Frontal cortex (tissue), 4 donors: ENCODE results near the gene ARID1B. TPM values are rescaled to one million over a fixed set of nuclear protein-coding genes. Genes with fewer than 3 reads are reported as not detected.

ENCODE experiments used
- DNase-seq, 2 donors: peaks; one replicate each; pipeline ENCODE4 v3.0.0; 2012; ENCODE audit warnings: low spot score in 2 of 2
- FAIRE-seq: peaks from 2 replicates; lab custom pipeline; 2012; peaks lifted over from hg19 to GRCh38; lab: Jason Lieb, UNC
- total RNA-seq: library from RNA; depleted of rRNA; stranded (reverse); fragments of >200 nt; gene quantifications from one replicate; pipeline ENCODE4 v1.2.3, GENCODE V29; 2014
- donor health status: control.
- donor health status: control.
- donor health status: control.

The ARID1B gene
- total RNA-seq, 1 donor from 2014 or later, result 59.9 TPM

DNA sequence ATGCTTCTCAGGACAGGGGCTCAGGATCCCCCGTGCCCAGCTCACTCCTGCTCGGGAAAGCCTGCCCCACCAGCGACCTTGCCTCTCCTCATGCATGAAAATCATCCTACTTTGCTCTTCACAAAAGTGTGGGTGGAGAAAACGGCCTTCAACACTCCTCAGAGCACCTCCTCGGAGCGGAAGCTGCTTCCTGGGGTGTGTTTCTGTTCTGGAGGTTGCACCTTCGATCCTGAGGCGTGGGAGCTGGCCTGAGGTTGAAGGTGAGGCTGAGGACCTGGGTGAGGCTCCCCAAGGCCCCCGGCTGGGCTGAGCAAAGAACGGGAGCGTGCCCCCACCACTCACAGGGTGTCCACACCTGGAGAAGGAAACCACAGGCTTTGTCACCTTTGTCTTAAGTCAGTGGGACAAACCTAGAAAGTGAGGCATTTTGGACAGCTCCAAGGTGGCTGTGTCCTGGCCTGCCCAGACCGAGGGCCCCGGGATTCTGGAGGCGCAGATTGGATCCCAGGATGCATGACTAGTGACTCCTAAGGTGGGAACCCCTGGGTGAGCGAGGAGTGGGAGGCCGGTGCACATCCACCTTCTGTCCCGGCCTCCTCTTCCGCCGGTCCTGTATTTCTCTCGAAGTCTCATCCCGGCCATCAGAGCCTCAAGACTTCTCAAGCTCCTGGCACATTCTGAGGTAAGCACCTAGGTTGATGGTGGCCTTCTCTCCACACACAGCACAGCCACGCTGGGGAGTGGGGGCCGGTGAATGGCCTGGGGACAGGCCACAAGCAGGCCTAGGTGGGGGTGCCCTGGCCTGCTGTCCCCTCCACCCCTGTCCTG is 441.4 kb downstream of the ARID1B start:
- no peak for FAIRE-seq
- no peak for DNase-seq

DNA sequence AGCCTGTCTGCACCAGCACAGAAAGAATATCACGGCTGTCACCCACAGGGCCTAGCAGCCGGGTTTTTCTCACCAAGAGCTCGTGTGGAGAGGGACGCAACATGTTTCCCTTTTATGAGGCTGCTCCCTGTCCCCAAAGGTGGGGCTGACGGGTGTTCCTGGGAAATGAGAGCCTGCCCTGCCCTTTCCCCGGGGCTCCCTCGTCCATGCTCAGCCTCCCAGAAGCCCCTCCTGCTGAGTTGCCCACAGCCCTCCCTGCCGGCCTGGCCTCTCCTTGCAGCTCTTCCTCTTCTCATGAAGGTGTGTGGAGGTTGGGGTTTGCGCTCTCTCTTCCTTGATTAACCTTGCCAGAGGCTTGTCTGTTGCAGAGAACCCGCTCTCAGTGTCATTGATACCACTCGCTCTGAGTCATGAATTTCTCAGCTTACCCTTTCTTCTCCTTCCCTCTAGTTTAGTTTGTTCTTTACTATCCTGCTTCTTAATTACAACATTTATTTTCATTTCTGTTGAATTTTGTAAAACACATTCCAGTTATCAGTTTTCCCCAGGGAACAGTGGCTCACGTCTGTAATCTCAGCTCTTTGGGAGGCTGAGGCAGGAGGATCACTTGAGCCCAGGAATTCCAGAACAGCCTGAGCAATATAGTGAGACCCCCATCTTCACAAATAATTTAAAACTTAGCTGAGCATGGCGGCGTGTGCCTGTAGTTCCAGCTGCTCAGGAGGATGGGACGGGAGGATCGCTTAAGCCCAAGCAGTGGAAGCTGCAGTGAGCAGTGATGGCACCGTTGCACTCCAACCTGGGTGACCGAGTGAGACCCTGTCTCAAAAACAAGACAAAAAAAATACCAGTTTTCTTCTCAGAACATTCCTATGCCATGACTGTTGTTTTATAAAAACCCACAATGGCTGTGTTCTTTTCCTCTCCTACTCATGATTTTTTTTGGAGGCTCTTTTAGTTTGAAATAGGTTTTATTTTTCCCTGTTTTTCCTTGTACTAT is 442.3 kb downstream of the ARID1B start:
- DNase-seq (no peak), FAIRE-seq (no peak)

DNA sequence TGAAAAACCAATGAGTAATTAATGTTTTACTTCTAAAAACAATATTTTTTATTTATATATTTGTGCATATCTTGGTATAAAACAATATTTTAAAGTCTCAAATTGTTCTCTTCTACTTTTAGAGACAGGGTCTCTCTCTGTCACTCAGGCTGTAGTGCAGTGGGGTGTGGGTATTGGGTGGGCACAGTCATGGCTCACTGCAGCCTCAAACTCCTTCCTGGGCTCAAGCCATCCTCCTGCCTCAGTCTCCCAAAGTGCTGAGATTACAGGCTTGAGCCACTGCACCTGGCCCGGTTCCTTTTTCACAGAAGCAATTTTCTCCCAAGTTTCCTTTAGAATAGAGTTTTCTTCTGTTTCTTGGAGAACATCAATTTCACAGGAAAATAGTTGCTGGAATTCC is 443.3 kb downstream of the ARID1B start:
- FAIRE-seq (peak; percentile 8), DNase-seq (no peak)

DNA sequence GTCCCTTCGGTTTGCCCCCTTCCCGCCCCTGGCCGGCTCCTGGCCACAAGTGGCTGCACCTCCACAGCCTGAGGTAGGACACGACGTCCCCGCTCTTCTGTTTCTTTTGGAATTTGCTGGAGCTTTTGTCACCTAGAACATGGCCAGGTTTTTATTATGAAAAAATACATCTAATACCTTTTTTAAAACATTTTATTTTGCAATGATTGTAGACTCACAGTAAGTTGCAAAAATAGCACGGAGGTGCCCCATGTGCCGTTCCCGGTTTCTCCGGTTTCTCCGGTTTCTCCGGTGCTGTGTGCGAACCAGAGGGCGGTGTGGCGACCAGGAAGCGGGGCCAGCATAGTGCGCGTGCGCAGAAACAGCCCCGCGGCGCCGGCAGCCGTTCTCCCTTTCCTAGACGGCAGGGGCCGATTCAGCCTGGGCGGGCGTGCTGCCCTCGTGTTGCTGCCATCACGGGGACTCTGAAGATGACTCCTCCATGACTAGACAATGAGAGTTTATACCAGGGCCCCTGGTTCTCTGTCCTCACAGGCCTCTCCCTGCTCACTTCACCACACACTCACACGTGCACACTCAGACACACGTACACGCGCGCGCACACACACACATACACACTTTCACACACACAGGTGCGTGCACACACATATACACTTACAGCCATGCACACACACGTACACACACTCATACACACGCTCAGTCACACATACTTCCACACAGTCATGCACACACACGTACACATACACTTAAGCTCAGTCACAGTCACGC is 444.1 kb downstream of the ARID1B start:
- DNase-seq (peak; percentile 67 to 85), FAIRE-seq (no peak)

DNA sequence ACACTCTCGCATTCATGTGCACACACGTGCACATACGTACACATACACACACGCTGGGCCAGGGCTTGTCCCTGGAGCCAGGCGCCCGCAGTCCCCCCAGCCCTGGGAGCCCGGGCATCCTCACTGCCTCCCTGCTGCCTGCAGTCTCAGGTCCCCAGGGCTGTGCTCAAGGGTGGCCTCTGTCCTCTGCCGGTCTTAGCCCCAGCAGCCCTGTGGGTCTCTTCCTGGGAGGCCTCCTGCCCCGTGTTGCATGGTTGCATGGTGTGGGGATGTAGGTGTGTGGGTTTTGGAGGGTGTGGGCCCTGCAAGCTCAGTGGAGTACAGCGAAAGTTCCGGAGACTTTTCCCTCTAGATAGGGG is 444.6 kb downstream of the ARID1B start:
- DNase-seq, result no peak
- FAIRE-seq, result no peak

DNA sequence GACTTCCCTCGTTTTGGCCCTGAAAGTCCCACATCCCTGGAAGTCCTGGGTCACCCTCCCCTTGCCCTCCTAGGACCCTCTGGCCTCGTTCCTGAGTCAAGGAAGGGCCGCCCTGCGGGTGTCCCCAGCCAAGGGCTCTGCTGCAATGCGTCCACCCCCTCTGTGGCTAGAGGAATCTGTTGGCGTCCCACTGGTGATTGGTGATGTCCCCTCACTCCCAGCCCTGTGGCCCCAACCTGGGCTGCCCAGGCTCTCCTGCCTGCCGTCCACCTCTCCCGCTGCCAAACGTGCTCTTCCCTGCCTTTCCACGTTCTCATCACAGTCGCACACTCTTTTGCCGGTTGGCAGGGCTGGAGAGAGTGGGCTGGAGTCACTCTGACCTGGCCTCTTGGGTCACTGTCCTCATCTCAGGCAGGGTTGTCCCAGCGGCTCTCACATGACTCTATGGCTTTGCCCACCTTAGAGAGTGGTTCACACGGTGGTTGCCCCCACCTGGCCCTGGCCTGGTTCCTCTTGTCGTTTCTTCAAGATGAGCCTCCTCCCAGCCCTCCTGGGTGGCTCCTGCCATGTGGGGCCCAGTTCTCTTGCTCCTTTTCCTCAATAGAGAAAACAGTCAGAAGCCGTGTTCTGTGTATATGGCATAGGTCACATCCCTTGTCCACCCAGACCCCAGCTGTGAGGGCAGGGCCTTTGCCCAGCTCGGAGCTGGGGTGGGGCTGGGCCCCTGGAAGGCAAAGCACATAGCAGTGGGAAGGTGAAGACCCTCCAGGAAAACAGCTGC is 445.2 kb downstream of the ARID1B start:
- FAIRE-seq, result no peak
- no peak for DNase-seq

DNA sequence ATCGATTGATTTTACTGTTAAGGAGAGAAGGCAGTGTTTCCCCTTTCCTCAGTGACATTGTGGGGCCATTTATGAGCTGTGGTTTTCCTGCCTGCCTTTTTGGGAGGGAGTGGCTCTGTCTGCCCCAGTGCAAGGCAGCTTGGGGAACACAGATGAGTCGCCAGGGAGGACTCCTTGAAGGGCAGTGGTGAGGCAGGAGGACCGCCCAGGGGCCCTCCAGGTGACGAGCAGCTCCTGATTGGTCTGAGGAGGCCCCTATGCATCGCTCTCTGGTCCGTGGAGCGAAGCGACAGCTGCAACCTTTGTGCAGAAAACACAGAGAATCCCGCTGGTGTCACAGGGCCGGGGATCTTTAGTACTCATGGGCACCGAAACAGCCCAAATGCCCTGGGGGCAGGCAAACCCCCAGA is 445.8 kb downstream of the ARID1B start:
- DNase-seq (no peak), FAIRE-seq (no peak)

DNA sequence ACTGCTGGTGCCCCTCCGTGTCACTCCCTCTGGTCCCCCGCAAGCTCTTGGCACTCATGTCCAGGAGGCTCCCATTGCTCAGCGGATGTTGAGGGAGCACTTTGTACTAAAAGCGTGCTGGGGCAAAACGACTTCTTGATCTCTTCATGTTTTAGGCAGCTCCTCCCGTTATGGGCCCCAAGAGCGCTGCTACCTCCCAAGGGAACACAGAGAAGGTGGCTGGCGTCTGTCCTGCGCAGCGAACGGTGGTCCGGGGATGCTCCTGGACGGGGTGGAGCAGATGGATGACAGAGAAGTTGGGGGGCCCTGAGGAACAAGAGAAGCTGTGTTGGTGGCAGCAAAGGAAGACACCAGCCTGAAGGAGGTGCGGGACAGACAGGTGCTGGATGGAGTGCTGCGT is 446.3 kb downstream of the ARID1B start:
- DNase-seq, result no peak
- no peak for FAIRE-seq

DNA sequence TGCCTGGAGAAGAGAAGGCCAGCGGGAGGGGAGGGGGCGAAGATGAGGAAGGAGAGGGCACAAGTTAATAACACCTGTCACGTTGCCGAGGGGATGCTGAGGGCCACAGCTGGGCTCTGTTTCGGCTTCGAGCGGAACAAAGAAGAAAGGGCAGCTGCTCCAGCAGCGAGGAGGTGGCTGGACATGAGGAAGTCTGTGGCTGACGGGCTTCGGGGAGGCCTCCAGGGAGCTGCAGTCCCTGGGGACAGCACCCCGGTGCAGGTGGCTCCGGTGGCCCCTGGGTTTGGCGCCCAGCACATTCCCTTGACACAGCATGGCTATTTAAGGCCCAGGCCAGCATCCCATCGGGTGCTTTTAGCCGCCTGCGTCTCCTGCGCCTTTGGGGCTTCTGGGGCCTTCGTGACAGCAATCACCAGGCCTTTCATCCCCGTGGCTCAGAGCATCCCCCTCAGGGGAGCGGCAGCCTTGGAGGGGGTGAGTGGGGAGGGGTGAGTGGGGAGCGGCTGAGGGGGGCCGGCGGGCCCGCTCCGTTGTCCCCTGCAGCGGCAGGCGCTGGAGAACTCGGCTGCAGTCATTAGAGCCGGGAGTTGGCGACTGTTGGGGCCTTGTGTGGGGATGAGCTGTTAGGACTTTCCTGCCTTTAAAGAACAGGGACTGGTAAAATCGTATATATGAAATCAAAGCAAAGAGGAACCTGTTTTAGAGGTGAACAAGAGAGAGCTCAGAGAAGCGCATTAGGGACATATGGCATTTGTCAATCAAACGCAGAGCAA is 447.2 kb downstream of the ARID1B start:
- FAIRE-seq, result no peak
- no peak for DNase-seq

DNA sequence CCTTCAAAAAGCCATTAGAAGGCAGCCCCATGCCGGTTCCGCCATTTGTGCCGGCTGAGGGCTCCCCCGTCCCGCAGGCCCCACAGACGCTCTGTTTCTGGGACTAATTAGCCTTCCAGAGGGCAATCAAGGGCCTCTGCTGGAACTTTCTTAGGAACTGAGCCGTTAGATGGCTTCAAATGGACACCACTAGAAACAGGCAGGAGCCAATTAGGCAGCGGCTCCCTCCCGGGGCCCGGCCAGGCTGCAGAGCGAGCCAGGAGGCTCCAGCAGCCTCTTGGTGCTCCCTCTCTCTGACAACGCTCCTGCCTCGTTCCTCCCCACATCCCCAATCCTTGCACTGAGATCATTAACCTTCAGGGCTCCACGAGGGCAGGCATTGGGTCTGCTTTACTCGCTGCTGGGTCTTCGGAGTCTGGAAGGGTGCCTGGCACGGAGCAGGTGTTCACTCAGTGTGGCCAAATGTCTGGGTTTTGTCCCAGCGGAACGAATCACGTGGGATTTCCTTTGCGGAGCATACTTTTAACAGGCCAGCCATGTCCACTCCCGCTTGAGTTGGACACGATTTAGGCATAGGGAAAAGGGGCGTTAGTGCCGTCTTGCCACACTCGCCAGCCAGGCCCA is 447.9 kb downstream of the ARID1B start:
- FAIRE-seq, result no peak
- DNase-seq, result no peak

DNA sequence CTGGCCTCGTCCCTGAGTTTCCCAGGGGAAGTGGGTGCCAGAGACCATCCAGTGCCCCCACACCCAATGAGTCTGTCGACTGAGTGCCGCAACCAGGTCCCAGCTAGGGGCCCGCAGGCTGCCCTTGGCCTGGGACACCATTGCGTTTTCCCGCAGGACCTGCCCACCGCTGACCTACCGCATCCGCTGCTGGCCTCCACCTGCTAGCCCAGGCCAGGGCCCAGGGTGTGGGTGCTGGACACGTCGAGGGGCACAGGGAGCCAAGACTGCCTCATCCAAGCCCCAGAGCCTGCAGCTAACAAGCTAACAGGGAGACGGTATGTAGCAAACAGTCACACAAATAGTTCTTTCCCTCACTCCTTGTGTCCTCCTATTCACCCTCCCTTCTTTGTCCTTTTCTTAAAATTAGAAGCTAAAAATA is 448.4 kb downstream of the ARID1B start:
- DNase-seq (no peak), FAIRE-seq (no peak)

DNA sequence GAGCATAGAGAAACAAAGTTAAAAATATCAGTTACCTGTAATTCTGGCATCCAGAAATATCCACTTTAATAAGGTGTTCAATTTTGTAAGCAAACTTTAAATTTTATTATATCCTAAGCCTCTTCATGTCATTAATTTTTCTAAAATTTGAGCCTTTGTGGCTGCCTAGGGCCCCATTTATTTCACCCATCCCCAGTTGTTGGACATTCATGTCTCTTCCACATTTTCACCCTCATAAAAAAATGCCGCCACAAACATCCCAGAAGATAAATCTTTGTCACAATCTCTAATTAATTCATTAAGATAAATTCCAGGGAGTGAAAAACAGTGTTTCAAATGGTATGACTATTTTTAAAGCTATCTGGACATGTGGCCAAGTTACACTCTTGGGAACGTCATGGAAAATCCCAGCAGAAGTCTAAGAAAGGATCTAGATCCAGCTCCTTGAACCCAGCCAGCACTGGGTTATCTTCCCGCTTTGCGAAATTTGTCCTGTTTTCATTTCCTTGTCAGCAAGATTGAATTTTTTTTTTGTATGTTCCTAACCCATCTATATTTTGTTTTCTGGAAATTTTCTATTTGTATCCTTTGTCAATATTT is 448.9 kb downstream of the ARID1B start:
- DNase-seq (no peak), FAIRE-seq (no peak)

DNA sequence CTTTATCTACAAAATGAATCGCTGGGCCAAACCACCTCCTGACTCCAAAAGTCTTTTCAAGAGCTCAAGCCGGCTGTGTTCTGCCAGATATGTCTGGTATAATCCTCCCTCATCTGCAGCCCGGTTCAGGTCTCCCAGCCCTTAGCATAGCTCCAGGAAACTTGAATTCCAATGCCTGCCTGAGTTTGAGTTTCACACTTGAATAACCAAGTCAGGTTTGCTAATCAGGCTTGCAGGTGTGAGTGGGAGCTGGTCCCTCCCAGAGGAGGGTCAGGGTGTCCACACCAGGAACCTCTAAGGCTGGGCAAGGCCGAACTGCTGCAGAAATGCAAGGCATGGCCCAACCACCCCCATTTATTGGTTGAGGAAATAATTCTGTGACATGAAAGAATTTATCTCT is 449.6 kb downstream of the ARID1B start:
- no peak for FAIRE-seq

DNA sequence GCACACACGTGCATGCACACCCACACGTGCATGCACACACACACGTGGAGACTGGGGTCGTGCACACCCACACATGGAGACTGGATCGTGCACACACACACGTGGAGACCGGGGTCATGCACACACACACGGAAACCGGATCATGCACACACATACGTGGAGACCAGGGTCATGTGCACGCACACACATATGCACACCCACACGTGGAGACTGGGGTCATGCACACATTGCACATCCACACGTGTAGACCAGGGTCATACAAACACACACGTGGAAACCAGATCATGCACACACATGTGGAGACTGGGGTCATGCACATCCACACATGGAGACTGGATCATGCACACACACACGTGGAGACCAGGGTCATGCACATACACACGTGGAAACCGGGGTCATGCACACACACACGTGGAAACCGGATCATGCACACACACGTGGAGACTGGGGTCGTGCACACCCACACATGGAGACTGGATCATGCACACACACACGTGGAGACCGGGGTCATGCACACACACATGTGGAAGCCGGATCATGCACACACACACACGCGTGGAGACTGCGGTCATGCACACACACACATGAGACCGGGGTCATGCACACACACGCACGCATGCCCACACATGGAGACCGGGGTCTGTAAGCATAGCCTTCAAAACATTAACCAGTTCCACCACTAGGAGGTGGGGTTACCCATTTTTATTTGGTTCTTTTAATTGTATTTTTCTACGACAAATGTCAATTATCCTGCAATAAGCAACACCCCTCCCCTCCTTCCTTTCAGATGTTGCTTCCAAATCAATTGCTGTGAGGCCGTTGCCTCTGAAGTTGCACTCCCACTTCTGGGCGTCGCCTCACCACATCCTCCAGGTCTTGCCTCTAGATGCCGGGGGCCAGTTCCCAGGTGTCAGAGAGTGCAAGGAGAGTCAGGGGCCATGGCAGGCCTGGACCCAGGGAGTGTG is 450.3 kb downstream of the ARID1B start:
- DNase-seq (no peak), FAIRE-seq (no peak)

More for the DNA sequence above, 449.6 kb downstream of the ARID1B start:
- no peak for DNase-seq

DNA sequence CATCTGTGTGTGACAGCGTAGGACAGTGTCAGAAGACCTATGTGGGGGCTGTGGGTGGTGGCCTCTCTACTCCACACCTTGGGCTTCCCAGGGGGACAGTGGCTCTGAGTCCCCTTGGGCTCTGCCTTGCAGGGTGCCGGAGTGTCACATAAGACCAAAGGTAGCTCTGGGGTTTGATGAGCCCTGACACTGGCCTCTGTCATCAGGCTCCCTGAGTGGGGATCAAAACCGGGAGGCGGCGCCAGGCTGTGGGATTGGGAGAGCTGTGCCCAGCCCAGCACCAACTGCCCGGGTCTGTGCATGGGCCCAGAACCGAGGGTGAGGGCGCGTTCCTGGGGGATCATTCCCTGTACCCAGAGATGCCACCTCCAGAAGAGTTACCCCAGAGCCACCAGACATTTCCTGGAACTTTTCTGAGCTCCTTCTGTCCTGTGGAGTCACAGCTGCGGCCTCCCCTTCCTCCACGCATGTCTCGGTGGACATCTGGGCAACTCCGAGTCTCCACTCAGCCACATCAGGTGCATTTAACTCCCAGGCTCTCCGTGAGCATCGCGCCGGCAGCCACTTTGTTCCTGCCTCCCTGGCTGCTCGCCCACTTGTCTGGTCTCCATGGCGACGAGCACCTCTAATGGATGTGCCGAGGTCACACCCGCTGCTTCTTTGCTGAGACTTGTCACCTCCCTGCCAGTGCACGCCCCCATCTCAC is 451.4 kb downstream of the ARID1B start:
- no peak for FAIRE-seq

DNA sequence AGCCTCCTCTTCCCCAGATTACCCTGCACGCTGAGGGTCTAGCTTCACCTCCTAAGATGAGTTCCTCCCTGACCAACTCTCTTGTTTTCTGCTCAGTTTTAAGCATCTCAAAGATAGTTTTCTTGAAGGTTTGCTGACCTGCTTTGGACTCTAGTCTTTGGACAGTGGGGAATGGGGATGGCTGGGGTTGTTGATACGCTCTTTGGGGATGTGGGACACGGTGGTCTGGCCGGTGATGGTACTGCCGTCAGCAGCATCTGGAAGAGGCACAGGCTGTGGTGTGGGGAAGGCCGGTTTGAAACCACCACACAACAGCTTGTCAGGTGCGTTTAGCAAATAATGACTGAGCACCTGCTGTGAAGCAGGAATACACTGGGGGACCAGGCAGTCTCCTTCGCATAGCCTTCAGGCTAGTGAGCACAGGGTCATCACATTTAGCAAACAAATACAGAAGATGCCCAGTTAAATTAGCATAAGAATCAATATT is 452.0 kb downstream of the ARID1B start:
- FAIRE-seq (no peak), DNase-seq (no peak)

More for the DNA sequence above, 451.4 kb downstream of the ARID1B start:
- DNase-seq, result no peak
